BE2C (cell line): ENCODE data around the gene ARAP1.
"Not testable (repeated sequence)": the region's sequence is repeated elsewhere in the genome, so short reads cannot be mapped to it uniquely, and the experiment has no call there.

ENCODE experiments used
- DNase-seq: peaks from one replicate; pipeline ENCODE4 v3.0.0-alpha.2; 2020
- H3K27me3 ChIP-seq: fragments of 250-450 bp; sonication (Bioruptor Pico); 2 replicates; pipeline ENCODE4 v1.5.1; 2020; ENCODE audit warnings: mild to moderate bottlenecking
- H3K36me3 ChIP-seq: fragments of 250-450 bp; sonication (Bioruptor Pico); 2 replicates; pipeline ENCODE4 v1.5.1; 2020; ENCODE audit warnings: mild to moderate bottlenecking
- H3K4me1 ChIP-seq: fragments of 250-450 bp; sonication (Bioruptor Pico); 2 replicates; pipeline ENCODE4 v1.5.1; 2020
- H3K4me3 ChIP-seq: 2 replicates; pipeline ENCODE4 v1.5.1; 2011; ENCODE audit warnings: low read depth, low read length
- H3K9me3 ChIP-seq: fragments of 250-450 bp; sonication (Bioruptor Pico); 2 replicates; pipeline ENCODE4 v1.5.1; 2020
- CTCF ChIP-seq: IDR thresholded peaks from 2 replicates; pipeline ENCODE4 v1.5.1; 2012; ENCODE audit warnings: mild to moderate bottlenecking, low read depth, low read length

The ARAP1 gene

GRCh38 chr11:72792437-72793021 lies 40.3 kb upstream of the ARAP1 start:
- DNase-seq = no peak
- H3K27me3 ChIP-seq = no peaks in the 10 kb centered on the region
- no peak overlapping the region for H3K4me3 ChIP-seq
- peaks cover 7% of the 10 kb centered on the region for H3K4me1 ChIP-seq
- TF ChIP-seq CTCF = no peak
- H3K36me3 ChIP-seq = no peaks in the 10 kb centered on the region
- H3K9me3 ChIP-seq = no peaks in the 10 kb centered on the region

DNA sequence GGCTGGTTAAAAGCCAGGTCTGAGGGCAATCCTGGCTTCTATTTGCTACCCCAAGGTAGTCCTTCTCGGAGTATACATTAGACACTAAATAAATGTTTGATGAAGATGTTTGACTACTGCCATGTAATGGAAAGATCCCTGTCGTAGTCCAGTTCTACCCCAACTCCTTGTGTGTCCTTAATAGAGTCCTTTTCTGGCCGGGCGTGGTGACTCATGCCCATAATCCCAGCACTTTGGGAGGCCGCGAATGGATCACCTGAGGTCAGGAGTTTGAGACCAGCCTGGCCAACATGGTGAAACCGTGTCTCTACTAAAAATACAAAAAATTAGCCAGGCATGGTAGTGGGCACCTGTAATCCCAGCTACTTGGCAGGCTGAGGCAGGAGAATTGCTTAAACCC lies 39.0 kb upstream of the ARAP1 start:
- H3K27me3 ChIP-seq, H3K4me1 ChIP-seq, DNase-seq, H3K36me3 ChIP-seq, H3K9me3 ChIP-seq, H3K4me3 ChIP-seq: not testable (repeated sequence)

- Histone ChIP-seq H3K4me3 (no peak overlapping the region), H3K27me3 (no peaks in the 10 kb centered on the region), H3K4me1 (peaks cover 7% of the 10 kb centered on the region), H3K9me3 (no peaks in the 10 kb centered on the region), H3K36me3 (no peaks in the 10 kb centered on the region)
- TF ChIP-seq CTCF = no peak
- no peak for DNase-seq
Measured at GRCh38 chr11:72789493-72790131, 37.4 kb upstream of the ARAP1 start.

DNA sequence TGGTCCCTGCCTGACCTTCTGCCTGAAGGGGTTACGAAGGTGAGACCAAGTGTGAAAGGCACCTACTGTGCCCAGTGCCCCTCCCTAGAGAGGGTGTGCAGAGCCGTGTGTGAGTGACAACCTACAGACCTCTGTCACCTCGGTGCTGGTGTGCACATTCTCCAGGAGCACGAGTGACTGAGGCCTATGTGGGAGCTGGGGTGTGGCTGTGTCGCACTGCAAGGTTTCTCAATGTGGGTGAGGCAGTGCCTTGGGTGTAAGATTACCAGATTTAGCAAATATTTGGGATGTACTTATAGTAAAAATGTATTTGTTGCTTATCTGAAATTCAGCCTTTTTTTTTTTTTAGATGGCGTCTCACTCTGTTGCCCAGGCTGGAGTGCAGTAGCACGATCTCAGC lies 36.0 kb upstream of the ARAP1 start:
- Histone ChIP-seq H3K27me3 (no peaks in the 10 kb centered on the region), H3K36me3 (no peaks in the 10 kb centered on the region), H3K4me1 (peaks cover 6% of the 10 kb centered on the region), H3K9me3 (no peaks in the 10 kb centered on the region), H3K4me3 (no peak overlapping the region)
- TF ChIP-seq CTCF = no peak
- no peak for DNase-seq

DNA sequence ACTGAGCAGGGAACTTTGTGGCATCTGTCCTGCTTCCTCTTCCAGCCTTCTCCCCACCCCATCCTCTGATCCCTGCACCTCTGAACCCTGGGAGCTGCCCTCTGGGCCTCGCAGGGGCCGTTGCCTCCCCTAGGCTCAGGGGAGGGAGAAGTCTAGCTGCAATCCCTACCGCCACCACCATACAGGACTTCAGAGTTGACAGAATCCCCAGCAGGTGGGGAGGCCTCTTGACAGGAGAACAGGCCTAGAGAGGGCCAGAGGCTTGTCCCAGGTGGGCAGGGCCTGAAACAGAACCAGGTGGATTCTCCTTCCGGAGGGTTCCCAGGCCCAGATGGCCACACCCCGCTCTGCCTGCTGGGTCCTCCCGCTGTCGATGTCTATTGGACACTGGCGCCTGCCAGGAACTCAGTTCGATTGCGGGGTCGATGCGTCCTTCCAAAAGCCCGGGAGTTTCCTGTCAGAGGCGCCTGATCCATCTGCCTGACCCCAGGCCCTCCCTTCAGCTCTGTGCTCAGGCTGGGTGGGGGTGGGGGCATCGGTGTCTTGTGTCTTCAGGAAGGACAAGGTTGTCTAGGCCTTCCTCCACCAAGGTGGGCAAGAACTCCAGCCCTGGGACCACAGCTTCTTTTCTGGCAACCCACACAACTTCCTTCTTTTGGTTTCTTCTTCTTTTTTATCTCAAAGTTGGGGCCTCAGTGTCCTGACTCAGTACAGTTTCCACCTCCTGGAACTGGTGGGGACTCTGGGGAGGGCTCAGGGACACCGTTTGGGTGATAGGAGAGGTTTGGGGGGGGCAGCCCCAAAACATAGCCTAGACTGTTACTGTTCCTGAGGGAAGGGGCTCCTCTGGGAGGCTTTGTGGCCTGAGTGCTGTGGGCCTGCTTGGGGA lies 35.3 kb upstream of the ARAP1 start:
- no peaks in the 10 kb centered on the region for H3K9me3 ChIP-seq
- no peak overlapping the region for H3K4me3 ChIP-seq
- H3K4me1 ChIP-seq = no peaks in the 10 kb centered on the region
- TF ChIP-seq CTCF = no peak; the same call in 1 of the 2 replicates
- no peak for DNase-seq
- H3K27me3 ChIP-seq = no peaks in the 10 kb centered on the region
- H3K36me3 ChIP-seq = no peaks in the 10 kb centered on the region

- H3K4me3 ChIP-seq = no peak overlapping the region
- no peak for TF ChIP-seq CTCF
- H3K9me3 ChIP-seq = no peaks in the 10 kb centered on the region
- no peak for DNase-seq
- no peaks in the 10 kb centered on the region for H3K36me3 ChIP-seq
- no peaks in the 10 kb centered on the region for H3K27me3 ChIP-seq
- no peaks in the 10 kb centered on the region for H3K4me1 ChIP-seq
Measured at GRCh38 chr11:72786305-72787215, 34.4 kb upstream of the ARAP1 start.
